Measurements from ENCODE around the gene DUSP5.

DUSP5 gene

DNA sequence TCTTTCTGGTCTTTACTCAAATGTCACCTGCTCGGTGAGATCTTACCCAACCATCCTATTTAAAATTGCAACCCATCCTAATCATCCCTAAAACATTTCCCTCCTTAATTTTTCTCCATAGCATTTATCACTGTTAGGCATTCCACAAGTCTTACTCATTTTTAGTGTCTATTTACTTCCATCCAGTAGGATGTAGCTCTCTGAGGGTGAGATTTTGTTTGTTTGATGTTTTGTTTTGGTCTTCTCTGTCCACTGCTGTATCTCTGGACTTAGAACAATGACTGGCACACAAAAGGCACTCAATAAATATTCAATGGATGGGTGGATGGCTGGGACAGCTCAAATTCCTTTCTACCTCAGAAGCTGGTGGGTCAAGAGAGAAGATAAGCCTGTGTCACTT, 15.8 kb upstream of the DUSP5 start:
- DNase-seq, result no peak

DNA sequence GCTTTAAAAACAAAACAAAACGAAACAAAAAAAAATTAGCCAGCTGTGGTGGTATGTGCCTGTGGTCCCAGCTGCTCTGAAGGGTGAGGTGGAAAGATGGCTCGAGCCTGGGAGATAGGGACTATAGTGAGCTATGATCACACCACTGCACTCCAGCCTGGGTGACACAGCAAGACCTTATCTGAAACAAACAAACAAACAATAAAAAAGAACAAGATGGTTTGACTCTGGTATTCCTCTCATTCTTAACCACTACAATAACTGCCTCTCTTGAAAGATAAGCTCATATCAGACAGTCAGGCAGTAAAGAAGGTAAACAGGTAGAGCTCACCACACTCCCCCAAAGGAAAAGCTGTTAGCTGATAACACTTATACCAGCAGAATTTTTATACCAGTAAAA, 14.1 kb upstream of the DUSP5 start:
- no peak for DNase-seq

DNA sequence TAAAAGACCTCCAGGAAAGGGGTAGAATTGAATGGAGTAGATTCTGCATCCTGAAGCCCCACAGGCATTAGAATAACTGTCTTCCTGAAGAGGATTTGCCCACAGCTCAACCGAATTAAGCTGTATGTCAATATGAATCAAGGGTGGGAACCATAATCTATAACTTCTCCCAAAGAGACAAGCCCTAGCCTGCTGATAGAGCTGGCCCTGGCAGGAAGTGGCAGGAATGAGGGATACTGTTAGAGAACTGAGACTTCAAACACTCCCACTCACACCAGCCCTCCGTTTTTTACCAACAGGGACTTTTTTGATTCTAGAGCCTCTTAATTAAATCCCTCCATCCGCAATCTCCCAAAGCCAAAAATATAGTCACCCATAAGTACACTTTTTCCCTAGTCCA, 12.2 kb upstream of the DUSP5 start:
- DNase-seq, result no peak

DNA sequence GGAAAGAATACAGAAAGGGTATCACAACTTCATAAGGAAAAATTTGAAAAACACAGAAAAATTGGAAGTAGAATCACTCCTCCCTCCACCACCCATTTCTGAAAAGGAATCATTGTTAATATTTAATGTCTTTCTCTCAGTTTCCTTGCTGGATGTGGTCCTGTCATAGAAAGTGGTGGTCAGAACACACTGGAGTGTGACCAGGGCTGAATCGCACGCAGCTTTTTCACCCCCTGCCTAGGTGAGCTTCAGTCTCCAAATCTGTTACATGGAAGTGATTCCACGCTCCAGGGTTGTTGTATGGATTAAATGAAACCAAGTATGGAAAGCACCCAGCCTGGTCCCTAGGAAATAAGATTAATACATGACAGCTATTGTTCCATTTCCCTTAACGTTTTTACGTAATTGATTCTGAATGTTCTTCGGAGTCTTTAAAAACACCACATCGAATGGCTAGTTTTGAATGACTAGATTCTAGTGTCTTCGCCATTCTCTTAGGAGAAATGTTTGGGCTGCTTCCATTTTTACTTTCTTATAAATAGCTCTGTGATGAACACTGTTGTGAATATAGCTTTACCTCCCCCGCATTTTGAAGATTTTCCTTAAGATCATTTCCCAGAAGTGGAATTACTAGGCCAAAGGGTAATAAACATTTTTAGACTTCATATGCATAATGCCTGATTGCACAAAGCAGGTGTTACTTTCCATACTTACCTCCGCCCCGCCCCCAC, 10.9 kb upstream of the DUSP5 start:
- no peak for DNase-seq

DNA sequence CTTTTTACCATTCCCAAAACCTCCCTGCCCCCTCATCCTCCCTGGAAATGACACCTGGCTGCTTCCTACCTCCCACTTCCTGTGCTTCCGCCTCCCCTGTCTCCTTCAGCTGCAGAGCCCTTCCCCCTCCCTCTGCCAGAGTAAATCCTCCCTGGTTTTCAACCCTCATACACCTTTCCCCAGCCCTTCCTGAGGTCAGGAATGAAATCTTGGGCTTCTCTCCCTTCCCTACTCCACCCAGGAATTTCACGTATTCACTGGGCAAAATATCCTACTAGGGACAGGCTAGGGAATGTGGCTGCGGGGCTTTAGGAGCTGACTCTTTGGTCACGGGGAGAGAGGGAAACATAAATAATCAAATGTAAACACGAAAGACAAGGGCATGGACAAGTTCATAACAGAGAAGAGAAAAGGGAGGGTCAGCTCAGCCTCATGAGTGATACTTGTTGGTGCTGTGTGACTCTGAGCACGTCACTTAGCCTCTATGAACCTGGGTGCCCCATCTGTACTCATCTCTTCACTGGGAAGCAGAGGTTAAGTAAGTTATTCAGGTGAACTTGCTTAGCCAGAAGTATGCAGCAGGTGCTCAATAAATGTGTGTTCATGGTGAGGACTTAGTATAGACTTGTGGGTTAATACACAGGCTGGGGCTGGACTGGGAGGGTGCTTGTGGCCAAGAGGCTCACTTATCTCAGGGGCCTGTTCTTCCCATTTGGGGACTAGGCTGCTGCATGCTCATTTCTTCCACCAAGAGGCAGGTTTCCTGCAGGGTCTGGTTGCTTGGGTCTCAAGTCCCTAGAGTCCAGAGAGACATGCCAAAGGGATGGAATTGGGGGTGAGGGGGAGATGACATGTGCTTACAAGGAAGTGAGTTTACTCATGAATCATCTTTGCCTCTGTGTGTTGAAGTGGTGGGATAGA, 10.0 kb upstream of the DUSP5 start:
- DNase-seq, result no peak

DNA sequence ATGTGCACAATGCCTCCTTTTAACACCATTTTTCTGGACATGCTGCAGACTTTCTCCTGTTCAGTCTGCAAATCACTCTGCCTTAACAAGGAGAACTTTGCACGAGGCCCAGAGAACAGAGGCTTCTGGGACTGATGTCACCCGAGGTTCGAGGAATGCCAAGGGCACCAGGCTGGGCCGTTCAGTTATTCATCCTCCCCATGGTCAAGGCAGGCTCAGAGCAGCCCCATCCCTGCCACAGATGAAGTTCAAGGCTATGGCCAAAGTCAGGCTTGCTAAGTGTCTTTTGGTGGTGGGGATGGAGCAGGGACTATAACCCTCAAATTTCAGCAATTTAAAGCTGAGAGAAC, 9.4 kb upstream of the DUSP5 start:
- no peak for DNase-seq

DNA sequence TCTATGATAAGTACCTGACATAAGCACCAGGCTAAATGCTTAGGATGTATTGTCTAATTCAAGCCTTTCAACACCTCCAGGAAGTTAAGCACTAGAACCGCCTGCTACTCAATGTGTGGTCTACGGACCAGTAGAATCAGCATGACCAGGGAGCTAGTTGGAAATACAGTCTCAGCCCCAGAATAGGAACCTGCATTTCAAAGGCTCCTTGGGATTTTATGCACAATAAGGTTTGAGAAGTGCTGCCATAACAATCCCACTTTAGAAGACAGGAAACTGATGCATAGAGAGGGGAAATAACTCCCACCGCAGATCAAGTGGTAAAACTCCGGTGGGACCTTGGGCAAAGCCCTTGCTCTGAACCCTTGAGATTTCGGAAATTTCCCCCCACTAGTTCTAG, 8.8 kb upstream of the DUSP5 start:
- DNase-seq, result peak; percentile 67 to 69

DNA sequence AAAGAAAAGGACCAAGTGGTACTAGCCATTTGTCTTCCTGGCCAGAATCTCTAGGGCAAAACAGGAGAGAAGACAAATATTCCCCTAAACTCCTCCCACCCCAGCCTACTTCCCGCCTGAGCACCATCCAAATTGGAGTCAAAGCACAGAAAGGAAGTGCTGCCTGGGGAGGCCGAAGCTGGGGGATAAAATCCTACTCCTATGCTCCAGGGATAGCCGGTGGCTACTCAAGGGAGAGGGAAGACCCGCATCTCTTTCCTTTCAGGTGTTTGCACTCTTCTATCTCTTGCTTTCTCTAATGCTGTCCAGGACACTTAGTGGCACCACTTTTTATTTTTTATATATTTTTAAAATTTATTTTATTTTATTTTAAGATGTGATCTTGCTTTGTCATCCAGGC, 7.1 kb upstream of the DUSP5 start:
- DNase-seq, result no peak

DNA sequence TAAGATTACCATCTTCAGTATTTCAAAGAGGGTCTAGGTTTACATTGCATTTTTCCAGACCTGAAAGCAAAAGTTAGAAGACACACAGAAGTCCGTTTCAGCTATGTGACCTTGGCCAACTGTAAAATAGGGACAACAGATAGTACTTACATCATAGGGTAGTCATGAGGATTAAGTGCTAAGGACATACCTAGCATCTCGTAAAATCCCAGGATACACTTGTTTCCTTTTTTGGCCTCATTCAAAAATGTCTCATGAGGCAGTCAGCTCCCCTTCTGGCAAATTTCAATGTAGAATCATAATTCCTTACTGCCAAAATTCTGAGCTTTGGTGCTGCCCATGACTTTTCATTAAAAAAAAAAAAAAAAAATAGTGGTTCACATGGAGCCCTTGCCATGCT, 6.4 kb upstream of the DUSP5 start:
- DNase-seq, result no peak

DNA sequence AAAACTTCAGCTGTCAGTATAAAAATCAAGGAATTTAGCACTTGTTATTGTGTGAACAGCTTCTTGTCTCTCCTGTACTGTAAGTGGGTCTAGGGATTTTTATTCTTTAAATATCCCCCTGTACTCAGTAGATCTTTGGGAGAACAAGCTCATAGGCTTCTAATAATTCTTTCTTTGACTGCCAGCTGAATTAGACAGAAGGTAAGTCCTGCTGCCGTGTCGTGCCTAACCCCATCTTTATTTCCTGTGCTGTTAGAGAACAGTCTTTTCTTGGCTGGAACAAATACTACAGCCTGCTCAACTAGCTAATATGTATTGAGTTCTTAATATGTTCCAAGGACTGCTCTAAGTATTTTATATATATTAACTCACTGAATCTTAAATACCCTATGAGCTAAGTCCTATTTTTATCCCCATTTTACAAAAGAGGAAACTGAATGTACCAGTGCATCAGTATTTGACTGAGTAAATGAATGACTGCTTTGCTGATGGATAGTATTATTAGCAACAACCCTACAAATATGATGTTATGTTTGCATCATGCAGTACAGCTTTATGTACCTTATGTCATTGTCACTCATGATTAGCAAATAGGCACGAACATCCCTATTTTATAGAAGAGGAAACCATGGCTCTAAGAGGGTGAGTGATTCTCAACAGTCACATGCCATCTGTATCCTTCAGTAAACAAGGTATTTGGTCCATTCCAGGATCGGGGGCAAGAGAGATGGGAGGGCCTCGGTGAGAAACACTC, 5.5 kb upstream of the DUSP5 start:
- DNase-seq, result peak in 1 of 2 experiments; percentile 25

DNA sequence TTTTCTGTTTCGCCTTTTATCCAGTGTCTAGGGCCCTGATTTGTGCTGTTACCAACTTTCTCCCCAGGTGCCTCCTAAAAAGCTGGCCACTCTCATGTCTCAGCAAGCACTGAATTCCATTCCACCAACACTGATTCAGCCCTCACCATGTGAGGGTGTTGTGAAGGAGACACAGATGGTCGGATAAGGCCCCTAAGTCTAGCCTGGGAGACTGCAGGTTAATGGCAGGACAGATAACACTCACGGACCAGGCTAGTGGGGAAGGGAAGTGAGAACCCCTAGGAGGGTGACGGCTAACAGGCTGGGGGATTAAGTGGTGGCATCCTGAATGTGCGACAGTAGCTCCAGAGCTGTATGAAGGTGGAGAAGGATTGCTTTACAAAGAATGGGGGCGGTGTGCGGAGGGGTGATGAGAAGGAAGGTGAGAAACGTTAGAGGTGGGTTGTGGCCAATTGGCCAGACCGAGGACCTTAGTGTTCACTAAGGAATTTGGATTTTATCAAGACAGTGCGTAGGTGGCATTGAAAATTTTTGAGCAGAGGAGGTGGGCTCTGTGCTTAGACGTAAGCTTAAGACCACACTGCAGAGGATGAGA, 3.8 kb upstream of the DUSP5 start:
- no peak for DNase-seq

DNA sequence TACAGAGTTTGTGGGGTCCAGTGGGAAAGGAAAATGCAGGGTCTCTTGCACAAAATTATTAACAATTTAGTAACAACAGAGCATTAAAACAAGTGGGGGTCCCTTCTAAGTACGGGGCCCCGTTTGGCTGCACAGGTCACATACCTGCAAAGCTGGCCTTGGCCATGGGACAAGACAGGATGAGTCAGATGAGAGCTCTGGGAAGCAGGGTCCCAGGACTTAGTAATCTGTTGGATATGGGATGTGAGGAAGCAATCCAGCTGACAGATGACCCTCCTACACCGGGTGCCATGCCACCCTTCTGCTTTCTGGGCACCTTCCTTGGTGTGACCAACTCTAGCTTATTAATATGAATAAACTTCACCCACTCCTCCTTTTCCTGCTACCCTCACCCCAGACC, 3.2 kb upstream of the DUSP5 start:
- DNase-seq, result no peak

DNA sequence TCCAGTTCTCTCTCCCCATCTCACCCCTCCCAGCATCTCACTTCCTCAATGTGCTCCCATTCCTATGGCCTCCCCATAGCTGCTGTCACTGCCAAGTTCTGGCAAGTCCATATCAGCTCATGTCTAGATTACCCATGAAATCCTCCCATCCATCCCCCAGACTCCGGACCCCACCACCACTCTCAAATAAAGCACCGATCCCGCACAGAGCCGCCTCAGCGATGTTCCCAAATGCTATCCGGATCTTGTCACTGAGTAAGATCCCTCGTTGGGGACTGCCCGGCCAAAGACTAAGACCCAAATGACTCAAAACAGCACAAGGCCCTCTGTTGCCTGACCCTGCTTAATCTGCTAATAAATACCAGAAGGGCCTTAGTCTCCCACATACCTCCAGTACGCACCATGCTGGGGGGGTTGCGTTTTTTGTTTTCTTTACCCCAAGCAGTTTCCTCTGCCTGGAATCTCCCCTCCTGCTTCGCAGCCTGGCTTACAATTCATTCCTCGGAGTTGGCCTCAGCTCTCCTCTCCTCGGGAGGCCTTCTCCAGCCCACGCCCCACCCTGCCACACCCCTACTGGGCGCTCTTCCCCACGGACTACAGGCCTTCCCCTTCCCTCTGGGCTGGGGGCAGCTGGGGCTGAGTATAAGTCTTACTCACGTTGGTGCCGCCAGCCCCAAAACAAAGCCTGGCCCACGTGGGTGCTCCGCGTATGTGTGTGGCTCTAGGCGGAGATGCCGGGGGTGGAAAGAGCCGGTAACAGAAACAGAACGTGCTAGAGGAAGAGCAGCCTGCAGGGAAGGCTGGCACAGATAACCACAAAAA, 1.8 kb upstream of the DUSP5 start:
- peak; percentile 54 to 62 for DNase-seq

DNA sequence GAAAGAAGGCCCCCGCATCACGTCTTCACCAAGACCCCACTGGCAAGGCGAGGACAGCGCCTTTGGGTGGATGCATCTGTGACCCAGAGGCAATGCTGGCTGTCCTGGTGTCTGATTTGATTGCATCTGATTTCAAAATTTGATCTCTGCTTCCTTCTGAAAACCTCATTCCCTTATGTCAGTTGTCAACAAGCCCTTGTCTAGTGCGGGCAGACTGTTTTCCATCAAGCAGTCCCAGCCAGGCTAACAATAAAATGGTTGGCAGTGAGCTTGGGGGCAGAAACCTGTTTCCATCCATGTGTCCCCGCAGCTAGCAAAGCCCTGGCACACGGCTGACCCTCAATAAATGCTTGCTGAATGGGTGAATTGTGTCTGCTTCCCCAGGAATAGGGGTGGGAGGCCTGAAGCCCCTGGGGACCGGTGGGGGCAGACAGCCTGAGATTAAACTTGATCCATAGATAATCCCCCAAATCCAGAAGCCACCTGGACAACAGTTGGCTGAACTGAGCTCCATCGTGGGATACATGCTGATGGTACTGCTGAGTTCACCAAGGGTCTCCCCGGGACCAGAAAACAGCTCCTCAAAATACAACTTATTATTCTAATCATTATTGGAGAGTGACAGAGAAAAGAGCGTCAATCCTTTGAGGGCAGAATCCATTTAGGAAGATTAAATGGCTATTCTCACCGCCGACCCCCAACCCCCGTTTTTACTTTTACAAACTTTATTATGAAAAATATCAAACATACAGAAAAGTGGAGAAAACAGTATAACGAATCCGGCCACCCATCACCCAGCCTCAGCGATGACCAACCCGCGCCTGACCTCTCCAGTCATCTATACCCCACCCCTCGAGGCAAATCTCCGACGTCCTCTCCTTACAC, 912 bp upstream of the DUSP5 start:
- DNase-seq, result no peak

DNA sequence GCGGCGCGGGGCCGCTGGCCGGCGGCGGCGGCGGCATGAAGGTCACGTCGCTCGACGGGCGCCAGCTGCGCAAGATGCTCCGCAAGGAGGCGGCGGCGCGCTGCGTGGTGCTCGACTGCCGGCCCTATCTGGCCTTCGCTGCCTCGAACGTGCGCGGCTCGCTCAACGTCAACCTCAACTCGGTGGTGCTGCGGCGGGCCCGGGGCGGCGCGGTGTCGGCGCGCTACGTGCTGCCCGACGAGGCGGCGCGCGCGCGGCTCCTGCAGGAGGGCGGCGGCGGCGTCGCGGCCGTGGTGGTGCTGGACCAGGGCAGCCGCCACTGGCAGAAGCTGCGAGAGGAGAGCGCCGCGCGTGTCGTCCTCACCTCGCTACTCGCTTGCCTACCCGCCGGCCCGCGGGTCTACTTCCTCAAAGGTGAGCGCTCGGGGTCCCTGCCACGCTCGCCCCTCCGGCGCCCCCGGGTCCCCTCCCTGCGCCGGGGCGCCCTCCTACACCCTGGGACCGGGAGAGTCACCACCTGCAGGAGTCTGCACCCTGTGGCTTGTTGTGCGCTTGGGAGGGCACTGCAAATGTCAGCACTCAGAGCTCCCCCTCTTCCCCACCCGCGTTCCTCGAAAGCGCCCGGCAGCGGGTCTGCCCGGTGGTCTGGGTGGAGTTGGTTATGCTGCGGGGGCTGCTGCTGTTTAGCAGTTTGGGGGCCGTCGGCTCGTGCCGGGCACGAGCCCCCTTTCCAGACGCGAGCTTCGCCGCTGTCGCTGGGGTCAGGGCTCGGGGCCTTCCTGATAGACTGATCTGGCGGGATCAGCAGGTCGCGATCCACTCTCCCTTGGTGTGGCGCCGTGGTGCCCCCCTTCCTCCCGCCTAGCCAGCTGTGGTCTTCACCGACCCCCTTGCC, 627 bp downstream of the DUSP5 start:
- peak; percentile 39 to 59 for DNase-seq

DNA sequence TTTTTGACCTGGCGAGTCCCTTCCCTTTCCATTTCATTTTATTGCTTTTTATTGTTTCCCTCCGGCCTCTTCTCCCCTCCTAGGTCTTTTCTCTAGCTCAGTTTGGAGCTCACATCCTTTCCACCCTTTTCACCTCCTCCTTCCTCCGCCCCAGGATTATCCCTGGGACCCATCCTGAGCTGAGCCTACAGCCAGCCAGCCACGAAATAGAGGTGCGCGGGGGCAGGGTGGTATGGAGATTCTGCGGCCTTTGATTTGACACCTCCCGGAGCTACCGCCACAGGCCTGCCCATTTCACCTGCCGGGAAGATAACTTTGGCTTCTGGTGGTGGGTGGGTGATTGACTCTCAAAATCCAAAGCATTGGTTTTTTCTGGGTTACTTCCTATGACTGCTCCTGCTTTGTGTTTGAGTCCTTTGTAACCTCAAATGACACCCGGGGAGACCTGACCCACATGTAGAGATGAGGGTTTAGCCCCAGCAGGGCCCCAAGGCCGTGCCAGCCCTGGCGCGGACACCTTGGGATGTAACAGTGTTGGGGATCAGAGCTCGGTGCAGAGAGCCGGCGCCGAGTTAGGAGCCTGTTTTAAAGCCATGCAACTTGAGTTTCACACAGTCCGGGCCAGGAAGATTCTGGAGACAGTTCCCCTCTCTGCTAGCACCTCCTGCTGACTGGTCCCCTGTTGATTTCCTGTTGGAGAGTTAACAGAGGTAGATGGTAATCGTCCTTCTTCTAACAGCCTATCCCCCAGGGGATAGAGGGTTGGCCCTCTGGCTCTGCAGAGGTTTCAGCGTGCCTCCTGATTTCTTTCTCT, 1.5 kb downstream of the DUSP5 start:
- peak; percentile 31 to 35 for DNase-seq

DNA sequence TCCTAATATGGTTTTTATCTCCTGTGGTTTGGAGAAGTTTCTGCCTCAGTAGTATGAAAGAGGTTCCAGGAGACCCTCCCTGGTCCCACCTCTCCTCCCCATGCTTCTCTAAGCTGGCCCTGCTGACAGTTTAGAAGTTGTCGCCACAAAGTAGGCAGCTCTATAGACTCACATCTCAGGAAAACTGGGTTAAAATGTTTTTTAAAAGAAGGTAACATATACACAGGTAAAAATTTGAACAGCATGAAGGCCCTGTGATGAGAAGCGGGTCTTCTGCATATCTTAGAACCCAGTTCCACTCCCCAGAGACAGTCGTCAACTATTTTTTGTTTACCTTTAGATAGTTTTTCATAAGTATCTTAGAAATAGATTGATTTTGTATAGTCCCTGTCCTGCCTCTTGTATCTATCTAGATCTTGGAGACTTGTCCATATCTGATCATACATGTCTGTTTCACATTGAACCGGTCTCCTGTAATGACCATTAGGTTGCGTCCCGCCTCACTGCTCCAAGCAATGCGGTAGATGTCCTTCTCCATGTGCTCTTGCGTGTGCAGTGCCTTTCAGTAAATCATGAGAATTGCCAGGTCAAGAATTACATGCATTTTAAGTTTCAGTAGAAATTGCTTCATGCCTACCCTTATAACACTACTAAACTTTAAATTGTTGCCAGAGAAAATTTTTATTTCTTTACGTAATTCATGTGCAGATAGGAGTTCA, 2.2 kb downstream of the DUSP5 start:
- DNase-seq, result no peak

DNA sequence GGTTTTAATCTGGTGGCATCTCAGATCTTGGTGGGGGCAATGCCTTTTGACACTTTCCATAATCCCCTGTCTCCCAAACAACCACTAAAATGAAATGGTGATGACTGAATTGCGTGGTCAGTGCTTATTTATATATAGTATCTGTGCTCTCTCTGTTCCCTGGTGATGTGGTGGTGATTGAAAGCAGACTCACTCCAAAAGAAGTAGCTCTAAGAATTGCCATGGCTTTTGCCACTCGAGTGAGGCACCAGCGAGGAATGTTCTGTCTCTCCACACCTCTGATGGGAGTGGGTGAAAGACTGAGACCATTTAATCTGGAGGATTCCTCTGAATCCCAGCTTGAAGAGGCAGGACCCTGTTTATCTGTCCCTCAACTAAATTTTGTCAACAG, 2.8 kb downstream of the DUSP5 start:
- no peak for DNase-seq
